K562 (cell line): ENCODE measurements around the gene PITPNM3. TPM values are rescaled to one million over a fixed set of nuclear protein-coding genes. Genes with fewer than 3 reads are reported as not detected.

Experiments
- ATF2 ChIP-seq: sonication (generic); formaldehyde crosslinking; IDR thresholded peaks from 2 replicates; pipeline ENCODE4 v1.8.1; 2022; ENCODE audit warnings: missing genetic modification reagents
- FOXM1 ChIP-seq, 2 experiments: fragments of 450-650 bp in 1 of 2; sonication (generic) in 1 of 2; formaldehyde crosslinking in 1 of 2; IDR thresholded peaks; 2 replicates each; pipeline versions ENCODE4 v1.6.1 to v1.9.0; 2017 to 2022; ENCODE audit warnings: low read depth in 2 of 2, mild to moderate bottlenecking in 2 of 2, missing genetic modification reagents in 1 of 2, moderate library complexity in 1 of 2
- FOXO4 ChIP-seq: fragments of 450-650 bp; formaldehyde crosslinking; IDR thresholded peaks from 2 replicates; pipeline ENCODE4 v1.4.0; 2020; ENCODE audit warnings: mild to moderate bottlenecking, moderate library complexity
- FOXP1 ChIP-seq: sonication (generic); formaldehyde crosslinking; IDR thresholded peaks from 2 replicates; pipeline ENCODE4 v1.8.0; 2022; ENCODE audit warnings: mild to moderate bottlenecking, missing genetic modification reagents
- HNRNPK ChIP-seq: fragments of 200-400 bp; formaldehyde crosslinking; IDR thresholded peaks from one replicate; pipeline ENCODE4 v1.6.1; 2018; ENCODE audit warnings: mild to moderate bottlenecking, low read depth, low read length; ENCODE audit not compliant: poor library complexity, severe bottlenecking
- RBM34 ChIP-seq: fragments of 200-400 bp; formaldehyde crosslinking; IDR thresholded peaks from 2 replicates; pipeline ENCODE4 v1.6.1; 2018; ENCODE audit warnings: low read length, borderline replicate concordance; ENCODE audit not compliant: insufficient read depth
- RREB1 ChIP-seq: fragments of 250-450 bp; sonication (Bioruptor Pico); IDR thresholded peaks from 2 replicates; pipeline ENCODE4 v1.4.0; 2020
- YY1 ChIP-seq, 3 experiments: IDR thresholded peaks; 2 replicates each; pipeline ENCODE4 v1.6.1; 2011; ENCODE audit warnings: low read length in 2 of 3, mild to moderate bottlenecking in 2 of 3, moderate library complexity in 2 of 3, borderline replicate concordance in 1 of 3, control low read depth in 1 of 3, low read depth in 1 of 3; ENCODE audit not compliant: insufficient read depth in 3 of 3, insufficient replicate concordance in 2 of 3, control insufficient read depth in 1 of 3, insufficient read length in 1 of 3; ENCODE audit errors: extremely low read depth in 1 of 3
- ZC3H4 ChIP-seq: sonication (generic); formaldehyde crosslinking; IDR thresholded peaks from 2 replicates; pipeline ENCODE4 v1.9.0; 2021; ENCODE audit warnings: missing genetic modification reagents, borderline replicate concordance
- ZNF274 ChIP-seq: IDR thresholded peaks from 2 replicates; pipeline ENCODE4 v1.6.1; 2011; ENCODE audit warnings: low read depth, mild to moderate bottlenecking, low read length, moderate library complexity, borderline replicate concordance
- polyA plus RNA-seq, 8 experiments: library from polyadenylated mRNA; depleted of rRNA in 4 of 8; stranded (reverse) in 5 of 8; unstranded in 3 of 8; fragments of >200 nt; fragmentation: Nextera tagmentation in 2 of 8; fragmentation: Illumina TruSeq in 1 of 8; extraction: Ambion mirVana in 2 of 8; extraction: Trizol in 1 of 8; gene quantifications; 2 replicates each; pipeline versions ENCODE4 v1.2.1 to v1.2.3, GENCODE V29; 2011 to 2014; ENCODE audit warnings: inconsistent platforms in 1 of 8, missing spikeins in 1 of 8
- total RNA-seq, 7 experiments: library from RNA; depleted of rRNA in 6 of 7; stranded (reverse); fragments of >200 nt in 6 of 7; fragmentation: Illumina TruSeq in 2 of 7; extraction: Trizol in 2 of 7; gene quantifications; 2 replicates each; pipeline versions ENCODE4 v1.2.1 to v1.2.3, GENCODE V29; 2011 to 2021; ENCODE audit warnings: low replicate concordance in 1 of 7

Gene PITPNM3
- total and polyA plus RNA-seq, 9 of the 15 experiments (the other 6 are each of a cell fraction or from before 2014, with no cell fraction given): 0.14 to 0.38 (median 0.22) TPM; not detected in 2

- TF ChIP-seq RREB1 (CRISPR knock-in tag) (peak; percentile 73; the same call in 1 of the 2 replicates), FOXM1 (IDR thresholded peaks at IDR 0.05; ENCODE audit: low read depth) (no peak), FOXM1 (CRISPR knock-in tag; IDR thresholded peaks at IDR 0.05; ENCODE audit: low read depth) (no peak), HNRNPK (no peak), ZNF274 (no peak), FOXO4 (CRISPR knock-in tag) (no peak), FOXP1 (CRISPR knock-in tag) (no peak), RBM34 (no peak), ATF2 (CRISPR knock-in tag) (no peak), ZC3H4 (no peak), YY1 (IDR thresholded peaks at IDR 0.05; ENCODE audit: borderline replicate concordance in 1 of 3, control insufficient read depth in 1 of 3, extremely low read depth in 1 of 3, insufficient read depth in 3 of 3, insufficient read length in 1 of 3, insufficient replicate concordance in 2 of 3, low read depth in 1 of 3, low read length in 2 of 3) (peak in 2 of 3 experiments; percentile 62 to 64)
Measured at GRCh38 chr17:6421700-6422604, 134.4 kb downstream of the PITPNM3 start (continued).
